ENCODE measurements around the gene BMP15.
A peak's percentile ranks its signal among the peaks of the same experiment; 100 is the strongest.

Gene BMP15

DNA sequence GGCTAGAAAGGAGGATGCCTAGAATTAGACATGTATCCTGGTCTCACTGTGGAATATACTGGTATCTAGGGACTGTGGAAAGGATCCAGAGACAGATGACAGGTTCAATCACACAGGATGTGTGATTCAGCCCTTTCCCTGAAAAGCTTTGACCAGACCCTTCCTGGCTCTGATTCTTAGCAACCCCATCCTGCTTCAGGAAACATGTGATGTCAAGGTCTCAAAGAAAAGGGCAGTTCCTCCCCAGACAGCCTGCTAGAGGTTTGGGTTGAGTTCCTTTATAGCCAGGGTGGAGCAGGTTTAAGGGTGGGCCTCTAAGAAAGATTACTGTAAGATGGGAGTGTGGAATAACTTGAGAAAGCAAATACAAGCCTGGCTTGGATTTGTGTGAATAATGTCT, 3.0 kb downstream of the BMP15 start:
- no peak overlapping the region for H3K4me3 ChIP-seq (ENCODE audit: low read depth, low read length)
- TF ChIP-seq, protein P1, sequence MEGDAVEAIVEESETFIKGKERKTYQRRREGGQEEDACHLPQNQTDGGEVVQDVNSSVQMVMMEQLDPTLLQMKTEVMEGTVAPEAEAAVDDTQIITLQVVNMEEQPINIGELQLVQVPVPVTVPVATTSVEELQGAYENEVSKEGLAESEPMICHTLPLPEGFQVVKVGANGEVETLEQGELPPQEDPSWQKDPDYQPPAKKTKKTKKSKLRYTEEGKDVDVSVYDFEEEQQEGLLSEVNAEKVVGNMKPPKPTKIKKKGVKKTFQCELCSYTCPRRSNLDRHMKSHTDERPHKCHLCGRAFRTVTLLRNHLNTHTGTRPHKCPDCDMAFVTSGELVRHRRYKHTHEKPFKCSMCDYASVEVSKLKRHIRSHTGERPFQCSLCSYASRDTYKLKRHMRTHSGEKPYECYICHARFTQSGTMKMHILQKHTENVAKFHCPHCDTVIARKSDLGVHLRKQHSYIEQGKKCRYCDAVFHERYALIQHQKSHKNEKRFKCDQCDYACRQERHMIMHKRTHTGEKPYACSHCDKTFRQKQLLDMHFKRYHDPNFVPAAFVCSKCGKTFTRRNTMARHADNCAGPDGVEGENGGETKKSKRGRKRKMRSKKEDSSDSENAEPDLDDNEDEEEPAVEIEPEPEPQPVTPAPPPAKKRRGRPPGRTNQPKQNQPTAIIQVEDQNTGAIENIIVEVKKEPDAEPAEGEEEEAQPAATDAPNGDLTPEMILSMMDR (IDR thresholded peaks at IDR 0.05; ENCODE audit: low read depth, low read length), result no peak
- no peak for DNase-seq (ENCODE audit: low read depth, low spot score)
- in situ Hi-C loops (cut with HindIII; ENCODE audit: low sequenced_read_pairs), result no loop called here

DNA sequence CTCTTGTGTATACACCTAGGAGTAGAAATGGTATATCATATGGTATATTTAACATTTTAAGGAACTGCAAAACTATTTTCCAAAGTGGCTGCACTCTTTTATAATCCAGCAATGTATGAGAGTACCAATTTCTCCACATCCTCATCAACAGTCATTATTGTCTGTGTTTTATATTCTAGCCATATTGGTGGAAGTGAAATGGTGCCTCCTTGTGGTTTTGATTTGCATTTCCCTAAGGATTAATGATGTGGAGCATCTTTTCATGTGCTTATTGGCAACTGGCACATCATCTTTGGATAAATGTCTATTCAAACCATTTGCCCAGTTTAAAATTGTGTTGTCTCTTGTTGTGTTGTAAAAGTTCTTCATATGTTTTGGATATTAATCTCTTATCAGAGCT, 9.6 kb downstream of the BMP15 start:
- TF ChIP-seq, protein P1 (IDR thresholded peaks at IDR 0.05; ENCODE audit: low read depth, low read length), result peak; percentile 43
- H3K4me3 ChIP-seq (ENCODE audit: low read depth, low read length), result no peak overlapping the region
- DNase-seq (ENCODE audit: low read depth, low spot score), result peak; percentile 10
- in situ Hi-C loops (cut with HindIII; ENCODE audit: low sequenced_read_pairs), result no loop called here

DNA sequence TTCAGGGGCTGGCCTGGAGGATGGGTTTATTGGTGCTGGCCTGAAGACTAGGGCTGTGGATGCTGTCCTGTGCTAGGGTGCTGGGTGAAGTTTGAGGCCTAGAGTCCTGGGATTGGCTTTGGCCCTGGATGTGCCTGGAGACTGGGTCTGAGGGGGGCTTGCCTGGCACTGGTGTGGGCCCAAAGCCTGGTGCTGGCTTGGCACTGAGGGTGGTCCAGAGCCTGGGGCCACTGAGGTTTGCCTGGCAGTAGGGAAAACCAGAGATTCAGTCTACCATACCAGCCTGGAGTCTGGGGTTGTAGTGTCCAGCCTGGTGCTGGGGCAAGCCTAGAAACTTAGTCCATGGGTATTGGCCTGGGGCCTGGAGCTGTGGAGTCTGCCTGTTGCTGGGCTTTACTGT, 16.6 kb downstream of the BMP15 start:
- TF ChIP-seq, protein P1 (IDR thresholded peaks at IDR 0.05; ENCODE audit: low read depth, low read length), result no peak
- H3K4me3 ChIP-seq (ENCODE audit: low read depth, low read length), result no peak overlapping the region
- in situ Hi-C loops (cut with HindIII; ENCODE audit: low sequenced_read_pairs), result no loop called here
- no peak for DNase-seq (ENCODE audit: low read depth, low spot score)

DNA sequence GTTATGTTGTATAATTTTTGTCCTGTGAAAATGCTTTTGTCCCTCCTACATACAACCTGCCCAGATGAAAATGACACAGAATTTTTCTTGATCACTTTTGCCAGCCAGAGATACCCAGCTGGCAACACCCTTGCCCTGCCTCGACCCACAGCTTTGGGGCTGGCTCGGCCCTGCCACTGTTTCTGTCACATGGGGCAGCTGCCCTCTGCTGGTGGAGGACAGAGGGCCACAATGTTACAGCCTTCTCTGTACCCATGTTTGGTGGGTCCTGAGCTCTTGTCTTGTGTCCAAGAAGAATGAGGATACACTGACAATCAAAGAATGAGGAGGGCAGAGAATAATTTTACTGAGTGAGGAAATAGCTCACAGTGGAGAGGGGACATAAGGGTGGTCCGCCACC, 31.1 kb downstream of the BMP15 start:
- TF ChIP-seq, protein P1 (IDR thresholded peaks at IDR 0.05; ENCODE audit: low read depth, low read length), result no peak
- in situ Hi-C loops (cut with HindIII; ENCODE audit: low sequenced_read_pairs), result no loop called here
- H3K4me3 ChIP-seq (ENCODE audit: low read depth, low read length), result no peak overlapping the region
- no peak for DNase-seq (ENCODE audit: low read depth, low spot score)

DNA sequence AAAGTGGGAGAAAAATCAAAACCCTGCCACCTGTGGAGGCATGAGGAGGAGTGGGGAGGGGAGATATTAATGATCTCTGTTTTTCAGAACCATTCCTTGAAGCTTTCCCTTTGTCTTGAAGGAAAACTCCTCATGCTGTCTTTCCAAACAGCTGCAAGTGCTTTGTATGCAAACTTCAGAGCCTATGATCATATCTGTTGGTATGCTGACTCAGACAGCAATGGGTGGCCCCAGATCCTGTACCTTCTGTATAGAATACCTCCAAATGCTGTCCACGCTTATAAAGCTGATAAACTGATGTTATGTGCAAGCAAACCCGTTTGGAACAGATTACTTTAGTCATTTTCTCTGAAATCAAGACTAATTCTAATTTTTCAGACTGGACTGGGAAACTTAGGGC, 31.9 kb downstream of the BMP15 start:
- TF ChIP-seq, protein P1 (IDR thresholded peaks at IDR 0.05; ENCODE audit: low read depth, low read length), result no peak

DNA sequence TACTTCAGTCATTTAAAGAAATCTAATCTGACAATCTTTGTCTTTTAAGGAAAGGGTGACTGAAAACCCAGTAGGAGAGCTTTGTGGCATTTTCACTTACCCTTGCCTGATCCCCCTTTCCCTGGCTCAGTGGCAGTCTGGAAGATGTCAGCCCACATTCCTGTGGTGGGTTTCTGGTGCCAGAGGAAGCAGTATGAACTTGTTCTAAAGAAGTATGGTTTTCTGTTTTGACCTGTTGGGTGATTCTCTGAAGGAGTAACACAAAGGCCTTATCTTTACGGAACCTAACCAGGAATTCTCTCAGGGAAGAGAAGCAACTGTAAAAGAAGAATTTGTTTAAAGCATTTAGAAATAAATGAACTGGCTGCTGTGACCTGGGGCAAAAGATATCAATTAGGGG, 41.9 kb downstream of the BMP15 start:
- in situ Hi-C loops (cut with HindIII; ENCODE audit: low sequenced_read_pairs), result no loop called here
- TF ChIP-seq, protein P1 (IDR thresholded peaks at IDR 0.05; ENCODE audit: low read depth, low read length), result no peak
- DNase-seq (ENCODE audit: low read depth, low spot score), result no peak
- H3K4me3 ChIP-seq (ENCODE audit: low read depth, low read length), result no peak overlapping the region

More for the DNA sequence above, 31.9 kb downstream of the BMP15 start:
- no peak overlapping the region for H3K4me3 ChIP-seq (ENCODE audit: low read depth, low read length)
- DNase-seq (ENCODE audit: low read depth, low spot score), result no peak
- in situ Hi-C loops (cut with HindIII; ENCODE audit: low sequenced_read_pairs), result no loop called here

DNA sequence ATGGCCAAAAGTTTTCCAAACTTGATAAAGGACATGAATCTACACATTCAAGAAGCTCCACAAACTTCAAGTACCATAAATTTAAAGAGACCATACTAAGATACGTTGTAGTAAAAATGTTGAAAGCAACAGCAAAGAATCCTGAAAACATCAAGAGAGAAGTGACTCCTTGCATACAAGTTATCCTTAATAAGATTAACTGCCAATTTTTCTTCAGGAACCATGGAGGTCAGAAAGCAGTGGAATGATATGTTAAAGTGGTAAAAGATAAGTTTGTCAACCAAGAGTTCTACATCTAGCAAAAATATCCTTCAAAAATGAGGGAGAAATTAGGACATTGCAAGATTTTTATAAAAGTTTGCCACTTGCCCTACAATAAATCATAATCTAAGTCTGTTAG, 43.3 kb downstream of the BMP15 start:
- TF ChIP-seq, protein P1 (IDR thresholded peaks at IDR 0.05; ENCODE audit: low read depth, low read length), result no peak
- in situ Hi-C loops (cut with HindIII; ENCODE audit: low sequenced_read_pairs), result no loop called here
- no peak overlapping the region for H3K4me3 ChIP-seq (ENCODE audit: low read depth, low read length)
- DNase-seq (ENCODE audit: low read depth, low spot score), result no peak

Measured in astrocyte of the spinal cord (primary cell).